Omental fat pad (tissue), 4 donors: ENCODE data around the gene GNB3. TPM values are rescaled to one million over a fixed set of nuclear protein-coding genes. Genes with fewer than 3 reads are reported as not detected.

Experiments used
- ATAC-seq: fragments of 150-250 bp; one replicate; pipeline ENCODE4 v1.9.1; 2016; ENCODE audit warnings: mild to moderate bottlenecking, moderate library complexity; ENCODE audit not compliant: low FRiP score
- DNase-seq: peaks from one replicate; pipeline ENCODE4 v3.0.0-alpha.2; 2019; ENCODE audit warnings: low spot score
- total RNA-seq, 4 donors: library from RNA; depleted of rRNA; stranded (reverse); fragments of >200 nt; gene quantifications; one replicate each; pipeline ENCODE4 v1.1.0, GENCODE V29; 2016
- TF ChIP-seq, protein P1 (sequence below), 3 donors: fragments of 450-650 bp; IDR thresholded peaks; one replicate each; pipeline ENCODE4 v1.5.1; 2016 to 2017; ENCODE audit warnings: antibody characterized with exemption in 3 of 3, mild to moderate bottlenecking in 3 of 3, moderate library complexity in 2 of 3

Gene GNB3
- total RNA-seq, 4 donors from 2014 or later: 0.25 to 2.0 (median 0.48) TPM; not detected in 1

DNA sequence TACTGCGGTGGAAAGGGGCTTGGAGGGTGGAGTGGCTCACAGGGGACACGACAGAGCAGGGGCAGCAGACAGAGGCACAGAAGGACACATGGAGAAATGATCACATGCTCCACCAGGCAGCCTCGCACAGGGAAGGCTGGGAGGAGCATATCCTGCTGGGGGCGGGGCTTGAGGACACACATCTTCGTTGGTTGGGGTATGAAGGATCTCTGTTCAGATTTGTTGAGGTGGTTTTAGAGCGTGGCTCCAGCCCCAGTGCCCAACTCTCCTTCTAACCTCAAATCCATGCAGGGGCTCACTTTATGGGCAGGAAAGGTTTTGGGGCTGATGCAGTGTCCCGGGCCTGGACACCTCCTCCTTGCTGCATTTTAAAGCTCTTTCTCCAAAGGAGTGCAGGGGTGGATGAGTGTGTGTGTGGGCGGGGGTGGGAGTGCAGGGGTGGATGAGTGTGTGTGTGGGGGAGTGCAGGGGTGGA lies 13.3 kb upstream of the GNB3 start:
- peak; percentile 65 for DNase-seq
- ATAC-seq: peak; percentile 31
- TF ChIP-seq, protein P1, sequence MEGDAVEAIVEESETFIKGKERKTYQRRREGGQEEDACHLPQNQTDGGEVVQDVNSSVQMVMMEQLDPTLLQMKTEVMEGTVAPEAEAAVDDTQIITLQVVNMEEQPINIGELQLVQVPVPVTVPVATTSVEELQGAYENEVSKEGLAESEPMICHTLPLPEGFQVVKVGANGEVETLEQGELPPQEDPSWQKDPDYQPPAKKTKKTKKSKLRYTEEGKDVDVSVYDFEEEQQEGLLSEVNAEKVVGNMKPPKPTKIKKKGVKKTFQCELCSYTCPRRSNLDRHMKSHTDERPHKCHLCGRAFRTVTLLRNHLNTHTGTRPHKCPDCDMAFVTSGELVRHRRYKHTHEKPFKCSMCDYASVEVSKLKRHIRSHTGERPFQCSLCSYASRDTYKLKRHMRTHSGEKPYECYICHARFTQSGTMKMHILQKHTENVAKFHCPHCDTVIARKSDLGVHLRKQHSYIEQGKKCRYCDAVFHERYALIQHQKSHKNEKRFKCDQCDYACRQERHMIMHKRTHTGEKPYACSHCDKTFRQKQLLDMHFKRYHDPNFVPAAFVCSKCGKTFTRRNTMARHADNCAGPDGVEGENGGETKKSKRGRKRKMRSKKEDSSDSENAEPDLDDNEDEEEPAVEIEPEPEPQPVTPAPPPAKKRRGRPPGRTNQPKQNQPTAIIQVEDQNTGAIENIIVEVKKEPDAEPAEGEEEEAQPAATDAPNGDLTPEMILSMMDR (IDR thresholded peaks at IDR 0.05): no peak

DNA sequence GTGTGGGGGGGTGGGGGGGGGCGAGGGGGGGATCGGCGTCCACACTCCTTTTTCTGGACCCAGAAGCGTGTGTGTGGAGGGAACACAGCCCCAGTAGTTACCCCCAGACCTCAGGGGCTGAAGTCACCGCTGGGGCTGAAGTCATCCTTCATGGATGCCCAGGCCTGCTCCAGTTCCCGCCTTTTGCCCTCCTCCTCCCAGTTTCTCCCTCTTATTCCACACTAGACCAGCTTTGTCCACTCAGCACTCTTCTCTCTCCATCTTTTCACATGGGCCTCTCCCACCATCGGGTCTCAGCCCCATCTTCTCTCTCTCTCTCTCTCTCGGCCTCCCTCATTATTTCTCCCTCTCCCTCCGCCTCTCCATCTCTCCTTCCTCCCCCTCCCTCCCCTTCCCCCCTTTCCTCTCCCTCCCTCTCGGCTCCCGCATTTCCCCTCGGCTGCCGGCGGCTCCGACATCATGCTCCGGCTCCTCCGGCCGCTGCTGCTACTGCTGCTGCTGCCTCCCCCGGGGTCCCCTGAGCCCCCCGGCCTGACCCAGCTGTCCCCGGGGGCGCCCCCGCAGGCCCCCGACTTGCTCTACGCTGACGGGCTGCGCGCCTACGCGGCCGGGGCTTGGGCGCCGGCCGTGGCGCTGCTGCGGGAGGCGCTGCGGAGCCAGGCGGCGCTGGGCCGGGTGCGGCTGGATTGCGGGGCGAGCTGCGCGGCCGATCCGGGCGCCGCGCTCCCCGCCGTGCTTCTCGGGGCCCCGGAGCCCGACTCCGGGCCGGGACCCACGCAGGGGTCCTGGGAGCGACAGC lies 12.5 kb upstream of the GNB3 start, which contains the start of gene P3H3:
Gene P3H3, plus strand, starts transcription at position 426 of the 799 bp plus-strand sequence. Its CDS starts 34 bp downstream, at position 460.
- peak; percentile 4 for ATAC-seq
- no peak for DNase-seq
- TF ChIP-seq, protein P1 (IDR thresholded peaks at IDR 0.05): no peak

- peak; percentile 34 for ATAC-seq
- DNase-seq: no peak
- TF ChIP-seq, protein P1 (IDR thresholded peaks at IDR 0.05): no peak
Measured at GRCh38 chr12:6828781-6829535, 11.8 kb upstream of the GNB3 start.

DNA sequence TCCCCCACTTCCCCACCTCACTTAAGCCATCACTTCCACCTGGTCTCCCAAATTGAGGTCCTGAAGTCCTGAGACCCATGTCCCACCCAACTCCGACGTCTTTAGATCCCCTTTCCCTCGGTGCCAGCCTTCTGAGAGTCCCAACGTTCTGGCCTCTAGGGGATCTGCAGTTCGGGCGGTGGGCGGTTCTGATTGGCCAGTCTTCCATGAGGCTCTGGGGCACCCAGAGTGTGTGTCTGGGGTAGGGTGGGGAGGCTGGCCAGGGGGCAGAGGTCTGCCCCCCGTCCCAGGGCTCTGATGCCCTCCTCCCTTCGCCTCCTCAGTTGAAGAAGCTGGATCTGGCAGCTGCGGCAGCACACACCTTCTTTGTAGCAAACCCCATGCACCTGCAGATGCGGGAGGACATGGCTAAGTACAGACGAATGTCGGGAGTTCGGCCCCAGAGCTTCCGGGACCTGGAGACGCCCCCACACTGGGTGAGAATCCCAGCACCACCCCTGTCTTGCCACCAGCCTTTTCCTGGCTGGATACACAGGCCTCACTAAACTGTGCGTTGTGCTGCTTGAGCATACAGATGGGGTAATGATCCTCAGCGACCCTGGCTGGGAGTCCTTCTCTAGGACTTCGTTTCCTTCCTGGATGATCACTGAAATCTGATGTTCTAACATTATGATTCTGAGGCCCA lies 11.0 kb upstream of the GNB3 start:
- DNase-seq (no peak), ATAC-seq (peak; percentile 3)
- TF ChIP-seq, protein P1 (IDR thresholded peaks at IDR 0.05): no peak

DNA sequence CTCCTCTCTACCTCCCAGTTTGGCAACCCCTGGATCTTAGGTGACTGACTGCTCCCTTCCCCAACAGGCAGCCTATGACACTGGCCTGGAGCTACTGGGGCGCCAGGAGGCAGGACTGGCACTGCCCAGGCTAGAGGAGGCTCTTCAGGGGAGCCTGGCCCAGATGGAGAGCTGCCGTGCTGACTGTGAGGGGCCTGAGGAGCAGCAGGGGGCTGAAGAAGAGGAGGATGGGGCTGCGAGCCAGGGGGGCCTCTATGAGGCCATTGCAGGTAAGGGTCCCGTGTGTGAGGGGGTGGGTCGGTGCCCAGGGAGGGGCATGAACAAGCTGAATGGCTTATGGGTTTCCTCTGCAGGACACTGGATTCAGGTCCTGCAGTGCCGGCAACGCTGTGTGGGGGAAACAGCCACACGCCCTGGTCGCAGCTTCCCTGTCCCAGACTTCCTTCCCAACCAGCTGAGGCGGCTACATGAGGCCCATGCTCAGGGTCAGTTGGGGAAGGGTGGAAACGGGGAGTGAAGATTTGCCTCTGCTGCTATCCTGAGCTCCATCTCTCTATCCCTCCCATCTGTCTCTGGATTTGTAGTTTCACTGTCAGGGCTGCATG lies 10.3 kb upstream of the GNB3 start:
- no peak for DNase-seq
- TF ChIP-seq, protein P1 (IDR thresholded peaks at IDR 0.05): no peak
- no peak for ATAC-seq

- ATAC-seq (no peak), DNase-seq (no peak)
- TF ChIP-seq, protein P1 (IDR thresholded peaks at IDR 0.05): no peak
Measured at GRCh38 chr12:6830999-6831398, 9.7 kb upstream of the GNB3 start.
